ENCODE results near the gene MCTP2.

The MCTP2 gene

DNA sequence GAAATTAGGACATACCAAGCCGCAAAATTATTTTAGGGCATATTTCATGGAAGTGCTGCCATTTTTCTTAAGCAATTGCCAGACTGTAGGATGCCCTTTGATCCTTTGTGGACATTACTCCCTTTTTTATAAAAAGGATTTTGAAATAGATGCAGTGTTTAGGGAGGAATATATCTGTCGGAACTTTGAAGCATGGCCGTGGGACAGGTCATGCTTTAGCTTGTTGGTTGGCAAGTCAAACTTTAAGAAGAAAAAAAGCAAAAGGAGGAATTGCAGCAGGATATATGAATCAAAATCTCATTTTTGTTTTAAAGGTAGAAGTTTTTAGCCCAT, 122.1 kb downstream of the MCTP2 start:
- no peak for DNase-seq (ENCODE audit: low spot score)

DNA sequence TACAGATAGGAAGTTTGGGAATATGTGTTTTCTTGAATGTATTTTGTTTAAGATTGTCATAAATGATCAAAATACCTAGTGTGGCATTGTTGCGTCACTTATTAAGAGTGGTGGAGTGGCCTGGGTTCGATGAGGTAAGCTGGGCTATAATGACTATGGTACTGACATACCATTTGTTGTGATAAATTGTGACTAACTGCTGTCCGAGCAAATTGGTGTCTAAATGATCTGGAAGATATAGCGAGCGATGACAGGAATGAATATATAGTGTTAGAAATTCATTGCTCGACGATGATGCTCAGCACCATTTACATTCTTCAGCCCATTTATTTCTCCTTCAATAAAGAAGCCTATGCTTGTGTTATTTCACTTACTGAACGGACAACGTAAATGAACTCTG, 123.3 kb downstream of the MCTP2 start:
- DNase-seq (ENCODE audit: low spot score), result no peak

DNA sequence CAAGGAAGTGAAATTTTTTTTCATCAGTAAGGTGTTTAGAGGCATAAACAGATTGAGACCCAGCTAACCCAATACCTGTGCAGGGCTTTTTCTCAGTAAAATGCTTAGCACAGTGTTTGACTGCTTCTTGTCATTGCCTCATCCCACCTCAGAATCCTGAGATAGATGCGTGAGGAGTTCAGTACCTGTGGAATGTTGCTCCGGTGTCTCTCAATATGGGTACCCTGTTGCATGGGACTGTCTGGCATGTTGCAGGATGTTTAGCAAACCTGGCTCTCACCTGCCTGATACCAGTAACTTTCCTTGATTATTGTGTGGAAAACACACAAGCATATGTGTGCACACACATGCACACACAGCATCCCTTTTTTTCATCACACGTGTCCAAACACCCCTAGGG, 128.4 kb downstream of the MCTP2 start:
- no peak for DNase-seq (ENCODE audit: low spot score)

DNA sequence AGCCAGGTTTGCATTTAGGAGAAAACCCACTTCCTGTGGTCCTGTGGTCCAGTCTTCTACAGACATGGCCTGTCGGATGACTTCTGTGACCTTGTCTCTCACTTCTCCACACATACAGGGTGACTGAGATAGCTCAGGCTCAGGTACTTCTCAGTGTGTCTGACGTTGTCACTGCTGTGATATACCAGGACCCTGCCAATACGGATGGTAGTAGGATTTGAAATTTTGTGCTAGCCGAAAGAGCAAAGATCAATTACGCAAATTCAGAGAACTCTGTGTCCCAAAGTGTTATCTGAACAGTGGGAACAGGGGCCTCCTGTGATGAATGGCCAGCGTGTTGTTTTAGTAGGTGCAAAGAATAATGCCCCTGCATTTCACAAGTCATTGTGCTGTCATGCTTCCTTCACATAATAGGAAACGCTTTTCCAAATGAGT, 128.9 kb downstream of the MCTP2 start:
- DNase-seq (ENCODE audit: low spot score), result no peak

DNA sequence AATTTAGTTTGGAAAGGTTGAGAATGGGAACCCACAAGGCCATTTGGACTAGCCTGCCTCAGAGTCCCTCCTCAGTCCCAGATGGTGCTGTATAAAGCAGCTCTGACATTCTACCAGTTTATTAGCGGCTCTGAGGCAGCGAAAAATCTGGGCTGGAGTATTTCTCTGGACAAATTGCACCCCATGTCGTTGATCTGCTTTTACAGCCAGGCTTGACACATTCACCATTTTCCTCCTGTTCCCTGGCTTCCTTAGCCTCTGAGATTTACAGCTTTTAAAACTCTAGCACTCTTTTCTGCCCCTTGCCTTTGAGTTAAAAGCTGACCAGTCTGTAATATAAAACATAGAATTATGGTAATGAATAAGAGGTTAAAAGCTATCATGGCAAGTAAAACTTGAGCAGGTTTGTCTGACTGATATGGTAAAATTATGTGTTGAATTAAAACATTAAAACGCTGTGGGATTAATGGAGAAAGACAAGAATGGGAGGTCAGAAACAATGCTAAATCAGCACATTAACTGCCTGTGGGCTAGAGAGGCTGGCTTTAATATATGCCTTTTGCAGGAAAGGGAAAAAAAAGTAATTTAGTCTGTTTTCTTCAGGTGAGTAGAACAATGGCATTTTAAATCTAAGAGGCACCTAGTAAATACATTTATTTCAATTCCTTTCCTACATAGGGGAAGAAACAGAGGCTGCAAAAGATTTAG, 131.2 kb downstream of the MCTP2 start:
- no peak for DNase-seq (ENCODE audit: low spot score)

DNA sequence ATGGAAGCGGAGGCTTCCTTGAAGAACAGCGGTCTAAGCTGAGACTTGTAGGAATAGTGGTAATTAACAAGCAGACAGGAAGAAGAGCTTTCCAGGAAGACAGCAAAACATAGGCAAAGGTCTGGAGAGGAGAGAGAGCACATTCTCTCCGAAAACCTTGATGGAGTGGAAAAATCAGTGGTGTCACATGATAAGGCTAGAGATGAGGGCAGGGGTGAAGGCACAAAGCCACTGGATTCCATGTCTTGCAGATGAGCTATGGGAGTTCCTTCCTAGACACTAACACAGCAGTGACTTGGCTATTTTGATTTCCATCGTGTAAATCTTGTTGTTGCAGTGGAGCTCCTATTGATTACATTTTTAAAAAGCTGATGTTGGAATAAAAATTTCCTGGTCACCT, 132.0 kb downstream of the MCTP2 start:
- no peak for DNase-seq (ENCODE audit: low spot score)

DNA sequence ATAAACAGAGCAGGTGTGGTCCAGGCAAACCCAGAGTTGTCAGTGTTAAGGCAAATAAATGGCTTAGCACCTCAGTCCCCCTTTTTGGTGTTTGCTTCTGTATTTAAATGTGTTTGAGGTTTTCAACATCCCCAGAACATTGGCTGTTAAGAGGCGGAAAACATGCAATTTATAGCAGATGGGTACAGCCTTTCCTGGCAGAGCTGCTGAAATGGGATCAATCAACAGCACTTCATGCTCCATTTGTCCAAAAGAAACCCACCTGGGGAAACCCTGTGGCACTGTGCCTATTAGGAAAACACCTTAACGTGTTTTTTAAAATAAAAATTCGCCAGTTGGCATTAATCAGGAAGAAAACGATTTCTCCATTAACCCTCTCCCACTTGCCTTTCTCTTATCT, 135.4 kb downstream of the MCTP2 start:
- no peak for DNase-seq (ENCODE audit: low spot score)

DNA sequence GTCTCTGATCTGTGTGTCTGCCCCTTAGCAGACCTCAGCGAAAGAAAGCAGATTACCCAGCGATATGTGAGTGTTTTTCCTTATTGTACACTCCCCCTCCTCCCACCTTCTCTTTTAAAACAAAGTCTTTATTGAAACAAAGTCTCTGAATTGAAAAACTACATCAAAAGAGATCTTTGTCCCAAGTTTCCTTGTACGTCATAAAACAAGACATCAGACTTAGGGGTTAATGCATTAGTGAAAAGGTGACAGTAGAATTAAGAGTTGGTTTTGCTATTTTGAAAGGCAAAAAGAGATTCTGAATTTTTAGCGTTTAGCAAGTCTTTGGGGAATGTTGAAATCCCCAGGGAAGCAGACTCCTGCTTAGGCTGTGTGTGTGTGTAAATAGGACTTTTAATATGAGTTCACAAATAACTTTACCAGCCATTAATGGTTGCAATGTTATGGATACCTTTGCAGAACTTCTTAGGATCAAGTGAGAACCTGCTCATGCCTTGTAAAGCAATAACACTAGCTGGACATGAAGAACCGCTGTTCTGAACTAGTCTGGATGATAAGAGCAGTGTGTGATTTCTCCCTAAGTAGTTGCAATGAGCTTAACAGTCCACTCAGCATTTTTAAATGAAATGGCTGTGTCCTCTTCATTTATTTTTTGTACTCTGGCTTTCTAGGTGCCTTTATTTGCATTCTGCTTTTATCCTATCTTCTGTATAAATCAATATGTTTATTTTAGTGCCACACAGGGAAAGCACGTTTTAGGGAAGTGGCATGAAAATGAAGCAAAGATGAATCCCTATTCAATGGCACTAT, 136.6 kb downstream of the MCTP2 start:
- DNase-seq (ENCODE audit: low spot score), result no peak

DNA sequence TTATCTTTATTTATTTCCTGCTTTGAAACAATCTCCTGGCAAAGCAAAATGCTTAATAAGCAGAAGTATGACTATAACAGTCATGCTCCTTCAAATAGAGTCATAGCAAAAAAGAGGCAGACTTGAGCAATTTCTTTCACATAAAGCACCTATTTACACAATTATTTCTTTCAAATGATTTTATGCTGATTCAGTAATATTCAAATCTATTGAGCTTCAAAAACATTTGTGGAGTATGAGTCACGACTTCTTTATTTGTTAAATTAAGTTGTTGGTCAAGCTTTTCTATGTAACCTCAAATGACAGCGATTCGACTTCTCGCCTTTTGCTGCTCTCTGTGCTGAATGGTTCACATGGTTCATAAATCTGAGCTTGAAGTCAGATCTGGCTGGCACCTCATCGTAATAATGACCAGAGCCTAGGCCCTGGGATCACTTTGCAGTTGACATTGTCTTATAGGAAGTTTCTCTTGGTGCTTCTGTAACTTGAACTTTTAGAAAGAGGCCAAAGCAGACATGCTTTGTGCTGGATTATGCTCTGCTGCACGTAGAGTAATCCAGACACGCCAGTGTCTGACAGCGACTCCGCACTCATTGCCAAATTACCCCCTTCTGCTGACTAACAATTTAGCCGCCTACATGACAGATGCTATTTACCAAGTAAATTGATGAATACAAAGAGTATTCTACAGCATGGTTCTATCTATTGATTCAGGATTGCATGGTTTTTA, 139.0 kb downstream of the MCTP2 start:
- no peak for DNase-seq (ENCODE audit: low spot score)

DNA sequence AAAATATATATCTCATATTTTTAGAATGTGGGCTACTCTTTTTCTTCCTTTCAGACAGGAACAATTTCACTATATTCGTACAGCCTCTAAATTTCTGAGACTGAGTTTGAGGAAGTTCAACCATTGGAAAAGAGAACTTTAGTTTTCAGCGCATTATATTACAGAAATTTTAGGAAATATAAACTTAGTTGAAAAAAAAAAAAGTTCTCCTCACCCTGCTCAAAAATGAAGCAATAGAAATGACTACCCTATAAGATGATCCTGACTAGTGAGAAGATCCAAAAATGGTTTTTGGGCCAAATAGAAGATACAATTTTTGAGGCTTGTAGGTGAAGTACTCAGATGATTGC, 139.6 kb downstream of the MCTP2 start:
- no peak for DNase-seq (ENCODE audit: low spot score)

DNA sequence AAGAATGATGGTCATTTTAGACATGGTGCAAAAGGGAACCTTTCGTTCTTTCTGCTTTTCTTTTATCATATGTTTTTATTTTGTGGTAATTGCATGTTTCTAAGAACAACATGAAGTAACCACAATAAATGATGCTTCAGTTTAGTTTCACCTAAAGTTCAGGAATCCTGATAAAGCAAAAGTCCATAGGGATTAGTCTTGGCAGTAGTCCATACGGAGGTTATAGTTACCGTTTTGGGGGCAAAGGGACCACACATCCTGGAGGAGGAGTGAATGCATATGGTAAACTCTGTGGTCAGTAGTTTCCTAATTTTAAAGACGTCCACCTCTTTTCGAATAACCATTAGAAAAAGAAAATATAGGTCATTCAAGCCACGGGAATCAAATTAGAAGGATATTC, 141.5 kb downstream of the MCTP2 start:
- no peak for DNase-seq (ENCODE audit: low spot score)

DNA sequence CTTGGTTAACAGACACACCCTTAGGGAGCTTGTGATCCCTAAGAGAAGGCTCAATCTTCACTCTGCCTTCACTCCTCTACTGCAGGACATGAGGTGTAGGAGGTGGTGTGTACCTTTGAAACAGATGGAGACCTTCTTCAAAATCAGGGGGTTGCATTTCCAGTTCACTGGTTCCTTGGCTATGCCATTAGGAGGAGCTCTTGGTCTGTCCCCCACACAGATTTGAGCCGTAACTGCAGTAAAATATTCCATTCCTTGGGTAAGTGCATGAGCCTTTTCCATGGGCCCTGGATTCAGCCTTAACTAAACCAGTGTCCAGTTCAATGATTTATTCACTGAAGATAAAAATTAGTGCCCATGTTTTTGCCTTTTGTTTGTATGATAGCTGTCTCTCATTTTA, 144.6 kb downstream of the MCTP2 start:
- no peak for DNase-seq (ENCODE audit: low spot score)

DNA sequence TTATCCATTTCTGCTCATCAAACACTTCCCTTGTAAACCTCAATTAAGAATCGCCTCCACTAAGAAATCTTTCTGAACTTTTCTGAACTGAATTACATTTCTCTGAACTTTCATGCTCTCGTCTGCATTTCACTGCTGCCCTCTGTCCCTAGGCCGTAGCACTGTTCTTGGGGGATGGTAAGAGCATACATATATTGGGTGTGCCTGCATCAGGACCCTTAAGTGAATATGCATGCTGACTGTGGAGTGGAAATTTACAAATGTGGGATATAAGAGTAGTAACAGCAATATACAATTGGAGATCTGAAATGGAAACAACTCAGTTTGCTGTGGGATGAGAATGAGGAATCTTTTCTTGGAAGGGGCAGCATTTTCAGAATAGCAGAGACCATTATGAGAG, 148.6 kb downstream of the MCTP2 start:
- no peak for DNase-seq (ENCODE audit: low spot score)

DNA sequence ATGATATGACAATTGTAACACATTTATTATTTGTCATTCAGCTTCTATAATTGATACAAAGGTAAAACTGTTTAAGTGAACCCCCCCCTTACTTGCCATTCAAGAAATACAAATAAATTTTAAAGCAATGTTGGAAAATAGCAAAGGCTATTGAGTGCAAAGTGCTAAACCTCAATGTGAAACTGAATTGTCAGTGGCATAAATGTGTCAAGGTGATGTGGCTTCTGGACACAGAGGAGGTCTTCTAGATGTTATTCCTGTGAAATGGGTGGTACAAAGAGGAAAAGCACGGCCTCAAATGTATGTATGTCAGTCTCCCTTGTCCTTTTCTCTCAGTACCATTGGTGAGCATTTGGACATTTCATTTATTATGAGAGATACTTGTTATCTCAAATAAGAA, 149.4 kb downstream of the MCTP2 start:
- DNase-seq (ENCODE audit: low spot score), result no peak

DNA sequence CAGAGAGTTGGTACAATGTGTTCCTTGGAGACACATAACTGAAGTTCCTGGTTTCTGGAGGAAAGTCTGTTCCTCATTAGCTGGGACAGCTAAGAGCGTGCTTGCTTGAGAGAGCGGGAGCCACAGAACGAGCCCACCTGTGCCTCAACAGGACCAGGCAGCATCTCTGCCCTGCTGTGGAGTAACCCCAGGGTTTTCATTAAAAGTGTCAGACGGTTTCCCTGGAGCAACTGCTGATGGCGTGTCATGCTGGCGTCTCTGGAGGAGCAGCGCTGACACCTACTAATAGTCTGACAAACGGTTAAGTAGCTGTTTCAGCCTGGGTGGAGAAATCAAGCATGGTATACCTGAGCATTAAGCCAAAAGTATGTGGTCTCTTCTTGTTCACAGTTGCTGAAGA, 150.0 kb downstream of the MCTP2 start:
- DNase-seq (ENCODE audit: low spot score), result no peak

DNA sequence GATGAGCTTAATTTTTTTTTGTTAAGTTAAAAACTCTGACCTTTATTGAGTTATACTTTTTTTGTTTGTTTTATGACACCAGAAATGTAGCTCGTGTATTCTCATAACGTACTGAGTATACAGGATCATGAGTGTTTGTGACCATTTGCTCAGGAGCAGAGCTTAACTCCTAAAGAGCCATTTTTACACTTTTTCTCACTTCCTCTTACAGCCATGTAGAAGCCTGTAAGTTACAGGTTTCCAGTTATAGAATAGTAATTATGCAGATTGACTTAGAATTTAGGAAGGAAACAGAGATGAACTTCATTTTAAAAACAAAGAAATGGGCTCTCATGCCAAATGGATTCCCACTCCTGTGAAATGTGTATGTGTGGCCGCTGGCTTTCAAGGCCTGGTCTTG, 151.7 kb downstream of the MCTP2 start:
- no peak for DNase-seq (ENCODE audit: low spot score)

DNA sequence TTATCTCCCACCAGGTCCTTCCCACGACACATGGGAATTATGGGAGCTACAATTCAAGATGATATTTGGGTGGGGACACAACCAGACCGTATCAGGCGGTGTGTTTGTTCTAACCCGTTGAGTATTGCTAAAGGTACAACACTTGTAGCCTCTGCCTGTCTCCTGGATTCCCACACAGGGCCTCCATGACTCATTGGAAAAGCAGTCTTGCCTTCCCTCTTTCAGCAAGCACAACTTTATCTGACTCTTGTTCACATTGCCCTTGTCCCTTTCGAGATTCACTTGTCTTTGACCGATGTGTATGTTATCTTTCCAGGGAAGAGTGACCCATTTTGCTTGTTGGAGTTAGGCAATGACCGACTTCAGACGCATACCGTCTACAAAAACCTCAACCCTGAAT, 152.3 kb downstream of the MCTP2 start:
- no peak for DNase-seq (ENCODE audit: low spot score)

DNA sequence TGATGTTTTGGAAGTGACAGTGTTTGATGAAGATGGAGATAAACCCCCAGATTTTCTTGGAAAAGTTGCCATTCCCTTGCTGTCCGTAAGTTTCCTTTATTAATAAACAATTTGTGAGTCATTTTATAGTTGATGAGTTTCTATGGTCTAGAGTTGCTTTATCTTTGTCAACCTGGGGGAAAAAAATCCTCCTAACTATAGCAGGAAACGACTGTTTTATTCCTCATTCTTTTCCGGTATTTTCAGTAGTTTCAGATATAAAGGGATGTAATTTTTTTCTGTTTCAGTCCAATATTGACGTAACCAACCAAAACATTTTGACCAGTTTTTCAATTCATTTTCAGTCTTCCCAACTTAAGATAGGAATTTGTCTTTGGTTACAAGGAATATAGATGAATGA, 154.1 kb downstream of the MCTP2 start:
- no peak for DNase-seq (ENCODE audit: low spot score)

DNA sequence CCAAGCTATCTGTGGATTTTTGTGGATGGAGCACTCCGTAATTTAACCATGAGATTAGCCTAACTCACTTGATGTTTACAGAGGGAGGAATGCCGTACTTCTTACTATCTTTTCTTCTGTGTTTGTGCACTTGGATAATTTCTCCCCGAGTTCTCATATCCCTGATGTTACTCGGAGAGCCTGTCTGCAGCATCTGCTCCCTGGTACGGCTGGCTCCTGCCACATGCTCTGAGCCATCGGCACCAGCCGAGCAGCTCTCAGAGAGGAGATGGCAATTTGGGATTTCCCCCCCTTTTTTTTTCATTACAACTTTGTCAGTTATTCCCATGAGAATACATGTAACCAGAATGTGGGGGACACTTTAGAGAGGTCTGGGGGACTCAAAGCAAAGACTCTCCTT, 155.0 kb downstream of the MCTP2 start:
- no peak for DNase-seq (ENCODE audit: low spot score)

DNA sequence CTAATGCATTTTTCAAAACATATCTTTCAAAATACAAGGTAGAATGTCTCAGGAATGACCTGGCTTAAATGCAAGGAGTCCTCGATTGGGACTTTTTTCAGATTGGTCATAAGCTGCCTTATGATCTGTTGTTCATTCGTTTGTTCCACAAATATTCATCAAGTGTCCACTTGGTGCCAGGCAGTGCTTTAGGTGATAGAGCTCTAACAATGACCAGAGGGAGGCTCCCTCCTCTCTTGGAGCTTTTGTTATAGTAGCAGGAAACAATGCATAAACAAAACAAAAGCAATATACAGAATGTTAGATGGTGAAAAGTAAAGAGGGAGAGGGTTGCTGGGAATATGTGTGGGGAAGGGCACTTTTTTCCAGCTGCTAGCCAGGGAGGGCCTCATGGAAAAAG, 156.1 kb downstream of the MCTP2 start:
- no peak for DNase-seq (ENCODE audit: low spot score)

DNA sequence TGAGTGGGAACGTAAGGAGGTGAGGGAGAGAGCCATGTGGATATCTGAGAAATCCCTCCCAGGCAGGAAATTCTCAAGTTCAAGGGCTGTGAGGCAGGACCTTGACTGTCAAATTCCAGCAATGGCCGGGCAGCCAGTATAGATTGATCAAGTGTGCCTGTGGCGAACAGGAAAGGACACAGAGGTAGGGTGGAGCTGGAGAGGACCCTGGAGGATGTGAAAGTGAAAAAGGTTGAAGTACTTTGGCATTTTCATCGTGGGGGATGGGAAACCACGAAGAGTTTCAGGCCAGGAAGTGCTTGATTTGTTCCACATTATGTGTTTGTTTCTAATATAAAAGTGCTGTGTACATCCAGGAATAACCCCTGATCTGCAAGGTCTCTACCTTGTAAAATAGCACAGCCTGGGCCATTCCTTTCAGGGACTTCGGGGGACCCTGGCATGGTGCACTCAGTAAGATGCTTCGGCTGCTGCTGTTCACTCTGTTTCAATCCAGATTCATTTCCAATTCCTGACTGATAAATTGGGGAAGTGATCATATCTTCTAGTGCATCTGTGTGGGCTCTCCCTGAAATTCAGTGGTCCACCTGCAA, 156.6 kb downstream of the MCTP2 start:
- DNase-seq (ENCODE audit: low spot score), result no peak

DNA sequence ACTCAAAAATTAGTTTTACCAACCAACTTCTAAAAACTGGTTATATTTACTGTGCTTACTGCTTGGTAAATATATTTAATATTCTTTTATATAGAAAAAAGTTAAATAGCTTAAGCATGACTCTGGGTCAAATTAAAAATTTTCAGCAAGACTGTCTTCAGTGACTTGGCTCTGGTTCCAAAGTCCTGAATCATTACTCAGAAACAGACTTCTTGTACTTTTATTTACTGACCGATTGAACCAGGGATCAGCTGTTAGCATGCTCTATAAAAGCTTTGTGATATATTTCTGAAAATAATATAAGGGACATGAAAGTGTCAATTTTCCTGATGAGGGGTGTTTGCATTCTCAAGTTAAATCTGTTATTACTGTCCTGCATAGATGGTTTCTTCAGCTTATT, 164.3 kb downstream of the MCTP2 start:
- DNase-seq (ENCODE audit: low spot score), result no peak

DNA sequence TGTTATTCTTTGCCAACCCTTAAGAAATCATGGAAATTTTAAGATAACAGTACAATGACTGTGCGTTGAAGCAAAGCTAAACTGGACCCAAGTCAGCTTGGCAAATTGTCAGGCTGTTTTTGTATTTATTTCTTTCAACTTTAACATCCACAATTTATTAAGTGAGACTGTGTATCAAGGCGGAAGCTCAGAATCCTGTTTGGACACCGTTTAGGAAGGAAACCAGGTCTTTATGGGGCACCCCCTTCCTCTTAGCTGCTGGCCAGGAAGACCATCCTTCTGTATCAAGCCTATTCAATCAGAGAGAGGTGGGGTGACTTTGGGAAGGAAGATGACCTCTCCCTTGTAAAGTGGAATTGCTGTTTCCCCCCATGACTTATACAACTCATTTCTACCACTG, 166.0 kb downstream of the MCTP2 start:
- no peak for DNase-seq (ENCODE audit: low spot score)
